ENCODE results near the gene XRCC5. TPM values are rescaled to one million over a fixed set of nuclear protein-coding genes. Genes with fewer than 3 reads are reported as not detected.

Gene XRCC5
- total RNA-seq, 4 donors from 2014 or later, result 87.3 to 202 (median 170) TPM

- Histone ChIP-seq H3K9me3 (no peaks in the 10 kb centered on the region), H3K27ac (no peak overlapping the region), H3K27me3 (no peaks in the 10 kb centered on the region), H3K4me3 (no peak overlapping the region), H3K36me3 (peaks cover 0 to 20% (median 0%) of the 10 kb centered on the region in 3 donors), H3K4me1 (no peaks in the 10 kb centered on the region)
- TF ChIP-seq POLR2A (IDR thresholded peaks at IDR 0.05), result no peak
- WGBS, 2 donors, result 89 to 91% methylated on average over 6 of the region's 6 CpGs
- intact Hi-C loops (cut with DNase I), result no loop called here
- DNase-seq, result no peak
Measured at GRCh38 chr2:216070195-216070594, 39.0 kb upstream of the XRCC5 start.

- peaks cover 0 to 13% (median 0%) of the 10 kb centered on the region in 3 donors for H3K36me3 ChIP-seq
- WGBS, 2 donors, result 78 to 86% methylated on average over 12 of the region's 12 CpGs
- no peak overlapping the region for H3K27ac ChIP-seq
- H3K4me1 ChIP-seq, result no peaks in the 10 kb centered on the region
- intact Hi-C loops (cut with DNase I), result no loop called here
- no peak for DNase-seq
- TF ChIP-seq POLR2A (IDR thresholded peaks at IDR 0.05) (no peak), CTCF (IDR thresholded peaks at IDR 0.05) (no peak)
- no peaks in the 10 kb centered on the region for H3K27me3 ChIP-seq
- H3K9me3 ChIP-seq, result no peaks in the 10 kb centered on the region
- H3K4me3 ChIP-seq, result no peak overlapping the region
Measured at GRCh38 chr2:216071111-216071851, 37.9 kb upstream of the XRCC5 start.

GRCh38 chr2:216072473-216072872, 36.7 kb upstream of the XRCC5 start:
- peaks cover 0 to 13% (median 0%) of the 10 kb centered on the region in 3 donors for H3K36me3 ChIP-seq
- TF ChIP-seq POLR2A (IDR thresholded peaks at IDR 0.05) (no peak), CTCF (IDR thresholded peaks at IDR 0.05) (no peak)
- no peak for DNase-seq
- H3K27me3 ChIP-seq, result no peaks in the 10 kb centered on the region
- H3K27ac ChIP-seq, result no peak overlapping the region
- no peaks in the 10 kb centered on the region for H3K4me1 ChIP-seq
- intact Hi-C loops (cut with DNase I), result no loop called here
- H3K4me3 ChIP-seq, result no peak overlapping the region
- H3K9me3 ChIP-seq, result no peaks in the 10 kb centered on the region

DNA sequence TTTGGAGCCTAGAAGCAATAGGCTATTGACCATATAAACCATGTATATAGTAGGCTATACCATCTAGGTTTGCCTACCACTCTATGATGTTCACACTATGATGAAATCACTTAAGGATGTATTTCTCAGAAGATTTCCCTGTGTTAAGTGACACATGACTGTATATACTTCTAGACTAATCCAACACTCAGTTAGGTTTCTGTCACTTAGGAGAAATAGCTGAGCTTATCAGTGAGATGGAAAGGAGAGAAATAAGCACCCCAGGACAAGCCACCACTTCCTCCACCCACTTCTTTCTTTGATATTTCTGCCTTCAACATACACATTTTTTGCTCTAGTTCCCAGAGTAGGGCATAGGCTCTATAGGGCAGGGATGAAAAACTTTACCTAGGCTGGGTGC, 35.4 kb upstream of the XRCC5 start:
- H3K36me3 ChIP-seq, result peaks cover 0 to 13% (median 0%) of the 10 kb centered on the region in 3 donors
- no peak overlapping the region for H3K27ac ChIP-seq
- H3K9me3 ChIP-seq, result no peaks in the 10 kb centered on the region
- no peak overlapping the region for H3K4me3 ChIP-seq
- no peak for TF ChIP-seq POLR2A (IDR thresholded peaks at IDR 0.05)
- no peak for TF ChIP-seq CTCF (IDR thresholded peaks at IDR 0.05)
- no peak for DNase-seq
- intact Hi-C loops (cut with DNase I), result no loop called here
- no peaks in the 10 kb centered on the region for H3K27me3 ChIP-seq
- no peaks in the 10 kb centered on the region for H3K4me1 ChIP-seq

DNA sequence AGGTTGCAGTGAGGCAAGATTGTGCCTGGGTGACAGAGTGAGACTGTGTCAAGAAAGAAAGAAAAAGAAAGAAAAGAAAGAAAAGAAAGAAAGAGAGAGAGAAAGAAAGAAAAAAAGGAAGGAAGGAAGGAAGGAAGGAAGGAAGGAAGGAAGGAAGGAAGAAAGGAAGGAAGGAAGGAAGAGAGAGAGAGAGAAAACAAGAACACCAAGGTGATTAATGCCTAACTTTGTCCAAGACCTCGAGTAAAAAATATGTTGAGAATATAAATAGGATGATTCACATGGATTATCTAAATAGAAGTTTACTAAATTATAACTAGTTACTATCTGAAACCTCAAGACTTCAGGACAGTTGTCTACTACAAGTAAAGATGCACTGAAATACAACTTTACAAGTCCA, 34.8 kb upstream of the XRCC5 start:
- Histone ChIP-seq H3K36me3 (peaks cover 0 to 13% (median 0%) of the 10 kb centered on the region in 3 donors), H3K4me3 (no peak overlapping the region), H3K27ac (no peak overlapping the region), H3K27me3 (no peaks in the 10 kb centered on the region), H3K9me3 (no peaks in the 10 kb centered on the region), H3K4me1 (no peaks in the 10 kb centered on the region)
- TF ChIP-seq POLR2A (IDR thresholded peaks at IDR 0.05) (no peak), CTCF (IDR thresholded peaks at IDR 0.05) (no peak)
- intact Hi-C loops (cut with DNase I), result no loop called here
- no peak for DNase-seq
- WGBS, 2 donors, result 23 to 27% methylated on average over 1 of the region's 1 CpG

DNA sequence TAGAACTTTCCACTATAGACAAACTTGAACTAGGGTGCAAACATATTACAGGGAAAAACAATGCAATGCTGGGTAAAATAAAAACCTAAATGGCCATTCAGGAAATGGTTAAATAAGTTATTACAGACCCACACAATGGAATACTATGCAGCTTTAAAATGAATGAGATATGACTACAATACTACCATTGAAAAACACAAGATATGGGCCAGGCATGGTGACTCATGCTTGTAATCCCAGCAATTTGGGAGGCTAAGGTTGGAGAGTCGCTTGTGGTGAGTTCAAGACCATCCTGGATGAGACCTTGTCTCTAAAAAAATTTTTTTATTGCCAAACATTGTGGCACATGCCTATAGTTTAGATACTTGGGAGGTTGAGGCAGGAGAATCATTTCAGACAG, 34.4 kb upstream of the XRCC5 start:
- Histone ChIP-seq H3K9me3 (no peaks in the 10 kb centered on the region), H3K4me1 (no peaks in the 10 kb centered on the region), H3K27ac (no peak overlapping the region), H3K27me3 (no peaks in the 10 kb centered on the region), H3K36me3 (peaks cover 0 to 13% (median 0%) of the 10 kb centered on the region in 3 donors), H3K4me3 (no peak overlapping the region)
- intact Hi-C loops (cut with DNase I), result no loop called here
- TF ChIP-seq CTCF (IDR thresholded peaks at IDR 0.05) (no peak), POLR2A (IDR thresholded peaks at IDR 0.05) (no peak)
- no peak for DNase-seq
- 71 to 94% methylated on average over 1 of the region's 1 CpG for WGBS, 2 donors
